K562 (cell line): ENCODE data around the gene AK5. TPM values are rescaled to one million over a fixed set of nuclear protein-coding genes. Genes with fewer than 3 reads are reported as not detected.

ENCODE experiments used
- ATAC-seq: fragments of 200-7000 bp; cut with Tn5 transposase; 3 replicates; pipeline ENCODE4 v1.9.1; 2020; ENCODE audit warnings: moderate library complexity
- BruUV-seq: library from RNA; stranded (reverse); fragments of 400-500 nt; replicated peaks from 2 replicates; lab custom pipeline; 2021; lab: Mats Ljungman, UMichigan
- CTCF ChIA-PET: fragments of 300-600 bp; formaldehyde crosslinking; extraction: SDS; loops from one replicate; lab custom pipeline; 2021; ENCODE audit warnings: low intra/inter-chr PET ratio; lab: Yijun Ruan, JAX
- POLR2A ChIA-PET: fragments of 300-600, 350-650 bp; sonication (Branson Sonifier 250); formaldehyde crosslinking; extraction: SDS; loops from one replicate; lab custom pipeline; 2021; ENCODE audit warnings: antibody characterized with exemption, inconsistent platforms; lab: Yijun Ruan, JAX
- DNase-seq, 4 experiments: peaks; one replicate each; pipeline versions ENCODE4 v3.0.0 to v3.0.0-alpha.2; 2011 to 2018; ENCODE audit warnings: low spot score in 3 of 4, mixed read lengths in 3 of 4; ENCODE audit errors: extremely low read depth in 1 of 4
- FAIRE-seq: peaks from 2 replicates; lab custom pipeline; 2011; peaks lifted over from hg19 to GRCh38; lab: Jason Lieb, UNC
- H2AFZ ChIP-seq: 2 replicates; pipeline ENCODE4 v1.6.0; 2011; ENCODE audit warnings: low read depth, low read length, control low read depth, inconsistent platforms
- H3K27ac ChIP-seq: fragments of 200-600 bp; 3 replicates; pipeline ENCODE4 v1.8.0; 2011; ENCODE audit warnings: low read depth, mild to moderate bottlenecking, control low read depth, inconsistent platforms, low read length, moderate library complexity, mixed read lengths; ENCODE audit errors: extremely low read depth
- H3K27me3 ChIP-seq, 2 experiments: fragments of 300-600 bp in 1 of 2; 2 replicates in 1 of 2; 3 replicates in 1 of 2; pipeline versions ENCODE4 v1.6.0 to v1.8.0; 2011; ENCODE audit warnings: inconsistent platforms in 2 of 2, low read length in 2 of 2, mild to moderate bottlenecking in 1 of 2, mixed read lengths in 1 of 2, moderate library complexity in 1 of 2; ENCODE audit not compliant: control insufficient read depth in 2 of 2, insufficient read depth in 2 of 2
- H3K36me3 ChIP-seq: fragments of 300-600 bp; 3 replicates; pipeline ENCODE4 v1.8.0; 2011; ENCODE audit warnings: mild to moderate bottlenecking, low read length, inconsistent platforms; ENCODE audit not compliant: control insufficient read depth, insufficient read depth
- H3K4me1 ChIP-seq, 2 experiments: fragments of 200-600 bp in 1 of 2; replicated peaks in 1 of 2; 2 replicates in 1 of 2; 3 replicates in 1 of 2; pipeline versions ENCODE4 v1.5.1 to v1.8.0; 2011; ENCODE audit warnings: inconsistent platforms in 2 of 2, low read length in 2 of 2, mild to moderate bottlenecking in 1 of 2, mixed read lengths in 1 of 2, moderate library complexity in 1 of 2; ENCODE audit not compliant: control insufficient read depth in 2 of 2, insufficient read depth in 2 of 2
- H3K4me2 ChIP-seq: 2 replicates; pipeline ENCODE4 v1.6.1; 2011; ENCODE audit warnings: low read length, control low read depth, inconsistent platforms, mixed read lengths; ENCODE audit not compliant: insufficient read depth
- H3K4me3 ChIP-seq: fragments of 200-600 bp; sonication (generic), shearing (Covaris generic); 2 replicates; pipeline ENCODE4 v1.5.1; 2016; ENCODE audit warnings: control low read depth, inconsistent platforms
- H3K79me2 ChIP-seq: fragments of 200-600 bp; 3 replicates; pipeline ENCODE4 v1.8.0; 2011; ENCODE audit warnings: low read length, inconsistent platforms; ENCODE audit not compliant: control insufficient read depth, insufficient read depth
- H3K9ac ChIP-seq, 2 experiments: 2 replicates each; pipeline versions ENCODE4 v1.6.0 to v1.6.1; 2011; ENCODE audit warnings: low read depth in 2 of 2, low read length in 2 of 2, control low read depth in 1 of 2, inconsistent platforms in 1 of 2, mild to moderate bottlenecking in 1 of 2, mixed read lengths in 1 of 2; ENCODE audit not compliant: insufficient read depth in 1 of 2
- H3K9me1 ChIP-seq: one replicate; pipeline ENCODE4 v1.6.0; 2011; ENCODE audit warnings: inconsistent platforms, mild to moderate bottlenecking, low read length, moderate library complexity; ENCODE audit not compliant: control insufficient read depth, insufficient read depth
- H3K9me3 ChIP-seq: replicated peaks from 2 replicates; pipeline ENCODE4 v1.5.1; 2011; ENCODE audit warnings: low read depth, low read length, inconsistent platforms; ENCODE audit not compliant: control insufficient read depth, insufficient read depth
- H4K20me1 ChIP-seq: replicated peaks from 2 replicates; pipeline ENCODE4 v1.6.1; 2011; ENCODE audit warnings: low read length, inconsistent platforms, mixed read lengths; ENCODE audit not compliant: control insufficient read depth, insufficient read depth
- ADNP ChIP-seq: fragments of 200-800 bp; sonication (Bioruptor generic); IDR thresholded peaks from 2 replicates; pipeline ENCODE4 v1.6.1; 2016; ENCODE audit warnings: missing genetic modification characterization, missing compliant biosample characterization
- CBX3 ChIP-seq, 2 experiments: IDR thresholded peaks; 1 replicate in 1 of 2; 2 replicates in 1 of 2; pipeline ENCODE4 v1.6.1; 2012; ENCODE audit warnings: inconsistent platforms in 2 of 2, low read length in 2 of 2, borderline replicate concordance in 1 of 2, control low read depth in 1 of 2
- DACH1 ChIP-seq: fragments of 450-650 bp; IDR thresholded peaks from 2 replicates; pipeline ENCODE4 v1.6.1; 2018; ENCODE audit not compliant: partially characterized antibody
- MED1 ChIP-seq: sonication (generic); formaldehyde crosslinking; IDR thresholded peaks from 2 replicates; pipeline ENCODE4 v1.8.1; 2023; ENCODE audit warnings: missing genetic modification reagents, borderline replicate concordance
- PHB2 ChIP-seq: fragments of 450-650 bp; IDR thresholded peaks from 2 replicates; pipeline ENCODE4 v1.6.1; 2017; ENCODE audit warnings: low read depth
- PYGO2 ChIP-seq: fragments of 450-650 bp; IDR thresholded peaks from 2 replicates; pipeline ENCODE4 v1.6.1; 2016; ENCODE audit warnings: mild to moderate bottlenecking, missing genetic modification characterization, moderate library complexity, missing compliant biosample characterization
- RBM25 ChIP-seq: fragments of 200-400 bp; formaldehyde crosslinking; IDR thresholded peaks from 2 replicates; pipeline ENCODE4 v1.6.1; 2018; ENCODE audit warnings: low read length, low read depth, moderate library complexity; ENCODE audit not compliant: severe bottlenecking
- TRIM24 ChIP-seq, 2 experiments: fragments of 450-650 bp; IDR thresholded peaks; 2 replicates each; pipeline ENCODE4 v1.6.1; 2016
- TRIM28 ChIP-seq: fragments of 450-650 bp; IDR thresholded peaks from 2 replicates; pipeline ENCODE4 v1.6.1; 2017
- ZNF354B ChIP-seq: fragments of 250-450 bp; sonication (Bioruptor Pico); IDR thresholded peaks from 2 replicates; pipeline ENCODE4 v1.4.0; 2020
- ZNF507 ChIP-seq: conservative IDR thresholded peaks from 2 replicates; pipeline ENCODE4 v1.6.1; 2017; ENCODE audit warnings: missing genetic modification characterization, missing compliant biosample characterization
- WGBS: fragments of 100-300 bp; shearing (Covaris generic); methylation state at CpG from one replicate; pipeline ENCODE4 v1.1.6; 2016; ENCODE audit warnings: low coverage, mixed read lengths; ENCODE audit not compliant: insufficient coverage; ENCODE audit errors: missing lambda C conversion rate; 5-methylcytosine and 5-hydroxymethylcytosine counted together
- in situ Hi-C: fragments of 300-500 bp; cut with MboI; formaldehyde crosslinking; loops from 4 replicates; pipeline ENCODE4 v1.15.0; 2018; ENCODE audit warnings: inconsistent platforms, mixed read lengths
- intact Hi-C: fragments of 100-400 bp; cut with micrococcal nuclease; formaldehyde crosslinking; loops from 2 replicates; pipeline ENCODE4 v1.14.2; 2022
- polyA plus RNA-seq, 8 experiments: library from polyadenylated mRNA; depleted of rRNA in 4 of 8; stranded (reverse) in 5 of 8; unstranded in 3 of 8; fragments of >200 nt; fragmentation: Nextera tagmentation in 2 of 8; fragmentation: Illumina TruSeq in 1 of 8; extraction: Ambion mirVana in 2 of 8; extraction: Trizol in 1 of 8; gene quantifications; 2 replicates each; pipeline versions ENCODE4 v1.2.1 to v1.2.3, GENCODE V29; 2011 to 2014; ENCODE audit warnings: inconsistent platforms in 1 of 8, missing spikeins in 1 of 8
- total RNA-seq, 7 experiments: library from RNA; depleted of rRNA in 6 of 7; stranded (reverse); fragments of >200 nt in 6 of 7; fragmentation: Illumina TruSeq in 2 of 7; extraction: Trizol in 2 of 7; gene quantifications; 2 replicates each; pipeline versions ENCODE4 v1.2.1 to v1.2.3, GENCODE V29; 2011 to 2021; ENCODE audit warnings: low replicate concordance in 1 of 7
- TF ChIP-seq, protein P1 (sequence below): sonication (generic); formaldehyde crosslinking; IDR thresholded peaks from 2 replicates; pipeline ENCODE4 v1.8.1; 2022; ENCODE audit warnings: missing genetic modification reagents
- TF ChIP-seq, protein P2 (sequence below): fragments of 450-650 bp; IDR thresholded peaks from 2 replicates; pipeline ENCODE4 v1.6.1; 2018; ENCODE audit warnings: mild to moderate bottlenecking, low read depth; ENCODE audit not compliant: partially characterized antibody
- TF ChIP-seq, protein P3 (sequence below): fragments of 450-650 bp; IDR thresholded peaks from 2 replicates; pipeline ENCODE4 v1.6.1; 2016; ENCODE audit warnings: mild to moderate bottlenecking

Gene AK5
- total and polyA plus RNA-seq, 9 of the 15 experiments (the other 6 are each of a cell fraction or from before 2014, with no cell fraction given), result 0.06 TPM; not detected in 8

DNA sequence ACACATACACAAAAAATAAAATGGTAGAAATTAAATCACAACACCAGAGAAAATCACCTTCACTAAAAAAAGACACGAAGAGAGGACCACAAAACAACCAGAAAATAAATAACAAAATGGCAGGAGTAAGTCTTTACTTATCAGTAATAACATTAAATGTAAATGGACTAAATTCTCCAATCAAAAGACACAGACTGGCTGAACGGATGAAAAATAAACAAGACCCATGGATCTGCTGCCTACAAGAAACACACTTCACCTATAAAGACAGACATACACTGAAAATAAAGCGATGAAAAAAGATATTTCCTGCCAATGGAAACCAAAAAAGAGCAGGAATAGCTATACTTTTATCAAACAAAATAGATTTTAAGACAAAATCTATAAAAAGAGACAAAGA lies 327.1 kb downstream of the AK5 start:
- H3K9ac ChIP-seq, result no peak overlapping the region
- no peak for DNase-seq
- 96% methylated on average over 3 of the region's 3 CpGs for WGBS
- H3K4me2 ChIP-seq, result no peak overlapping the region
- FAIRE-seq, result no peak
- peaks cover 4 to 6% of the 10 kb centered on the region in 2 experiments; a peak in 4 of 5 replicates for H3K4me1 ChIP-seq
- in situ Hi-C loops (no loop called here), intact Hi-C loops (no loop called here)
- TF ChIP-seq, protein P1, sequence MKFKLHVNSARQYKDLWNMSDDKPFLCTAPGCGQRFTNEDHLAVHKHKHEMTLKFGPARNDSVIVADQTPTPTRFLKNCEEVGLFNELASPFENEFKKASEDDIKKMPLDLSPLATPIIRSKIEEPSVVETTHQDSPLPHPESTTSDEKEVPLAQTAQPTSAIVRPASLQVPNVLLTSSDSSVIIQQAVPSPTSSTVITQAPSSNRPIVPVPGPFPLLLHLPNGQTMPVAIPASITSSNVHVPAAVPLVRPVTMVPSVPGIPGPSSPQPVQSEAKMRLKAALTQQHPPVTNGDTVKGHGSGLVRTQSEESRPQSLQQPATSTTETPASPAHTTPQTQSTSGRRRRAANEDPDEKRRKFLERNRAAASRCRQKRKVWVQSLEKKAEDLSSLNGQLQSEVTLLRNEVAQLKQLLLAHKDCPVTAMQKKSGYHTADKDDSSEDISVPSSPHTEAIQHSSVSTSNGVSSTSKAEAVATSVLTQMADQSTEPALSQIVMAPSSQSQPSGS (CRISPR knock-in tag), result no peak
- peak; percentile 70; the same call in 1 of the 2 replicates for TF ChIP-seq TRIM28
- no peak for TF ChIP-seq PHB2
- TF ChIP-seq ADNP (tag), result peak; percentile 40; the same call in 1 of the 2 replicates
- TF ChIP-seq RBM25, result peak; percentile 37
- TF ChIP-seq DACH1, result no peak
- TF ChIP-seq CBX3 (IDR thresholded peaks at IDR 0.05; ENCODE audit: borderline replicate concordance in 1 of 2, low read length in 2 of 2), result peak in 1 of 2 experiments; percentile 91; a peak in 2 of 3 replicates
- TF ChIP-seq ZNF507 (tag), result peak; percentile 100
- TF ChIP-seq, protein P2, sequence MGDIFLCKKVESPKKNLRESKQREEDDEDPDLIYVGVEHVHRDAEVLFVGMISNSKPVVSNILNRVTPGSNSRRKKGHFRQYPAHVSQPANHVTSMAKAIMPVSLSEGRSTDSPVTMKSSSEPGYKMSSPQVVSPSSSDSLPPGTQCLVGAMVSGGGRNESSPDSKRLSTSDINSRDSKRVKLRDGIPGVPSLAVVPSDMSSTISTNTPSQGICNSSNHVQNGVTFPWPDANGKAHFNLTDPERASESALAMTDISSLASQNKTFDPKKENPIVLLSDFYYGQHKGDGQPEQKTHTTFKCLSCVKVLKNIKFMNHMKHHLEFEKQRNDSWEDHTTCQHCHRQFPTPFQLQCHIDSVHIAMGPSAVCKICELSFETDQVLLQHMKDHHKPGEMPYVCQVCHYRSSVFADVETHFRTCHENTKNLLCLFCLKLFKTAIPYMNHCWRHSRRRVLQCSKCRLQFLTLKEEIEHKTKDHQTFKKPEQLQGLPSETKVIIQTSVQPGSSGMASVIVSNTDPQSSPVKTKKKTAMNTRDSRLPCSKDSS, result peak; percentile 68
- peak in 1 of 2 experiments; percentile 51; a peak in 1 of 4 replicates for TF ChIP-seq TRIM24 (IDR thresholded peaks at IDR 0.05)
- TF ChIP-seq MED1 (CRISPR knock-in tag), result no peak
- no peak for TF ChIP-seq PYGO2 (tag)
- TF ChIP-seq, protein P3, sequence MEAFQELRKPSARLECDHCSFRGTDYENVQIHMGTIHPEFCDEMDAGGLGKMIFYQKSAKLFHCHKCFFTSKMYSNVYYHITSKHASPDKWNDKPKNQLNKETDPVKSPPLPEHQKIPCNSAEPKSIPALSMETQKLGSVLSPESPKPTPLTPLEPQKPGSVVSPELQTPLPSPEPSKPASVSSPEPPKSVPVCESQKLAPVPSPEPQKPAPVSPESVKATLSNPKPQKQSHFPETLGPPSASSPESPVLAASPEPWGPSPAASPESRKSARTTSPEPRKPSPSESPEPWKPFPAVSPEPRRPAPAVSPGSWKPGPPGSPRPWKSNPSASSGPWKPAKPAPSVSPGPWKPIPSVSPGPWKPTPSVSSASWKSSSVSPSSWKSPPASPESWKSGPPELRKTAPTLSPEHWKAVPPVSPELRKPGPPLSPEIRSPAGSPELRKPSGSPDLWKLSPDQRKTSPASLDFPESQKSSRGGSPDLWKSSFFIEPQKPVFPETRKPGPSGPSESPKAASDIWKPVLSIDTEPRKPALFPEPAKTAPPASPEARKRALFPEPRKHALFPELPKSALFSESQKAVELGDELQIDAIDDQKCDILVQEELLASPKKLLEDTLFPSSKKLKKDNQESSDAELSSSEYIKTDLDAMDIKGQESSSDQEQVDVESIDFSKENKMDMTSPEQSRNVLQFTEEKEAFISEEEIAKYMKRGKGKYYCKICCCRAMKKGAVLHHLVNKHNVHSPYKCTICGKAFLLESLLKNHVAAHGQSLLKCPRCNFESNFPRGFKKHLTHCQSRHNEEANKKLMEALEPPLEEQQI, result peak; percentile 67; the same call in 1 of the 2 replicates
- peak; percentile 99 for TF ChIP-seq ZNF354B (CRISPR knock-in tag)
- H3K4me3 ChIP-seq, result no peak overlapping the region
- POLR2A ChIA-PET, result no interaction called here
- BruUV-seq, result no TSS peak
- no peak overlapping the region for H2AFZ ChIP-seq
- H3K9me1 ChIP-seq, result no peaks in the 10 kb centered on the region
- no peaks in the 10 kb centered on the region; the same call in 1 of the 2 replicates for H3K9me3 ChIP-seq
- no peaks in the 10 kb centered on the region for H3K27me3 ChIP-seq
- ATAC-seq, result no peak
- H3K27ac ChIP-seq, result no peak overlapping the region
- no peaks in the 10 kb centered on the region for H4K20me1 ChIP-seq
- H3K79me2 ChIP-seq, result peaks cover 28% of the 10 kb centered on the region; the same call in 2 of the 3 replicates
- H3K36me3 ChIP-seq, result 0 out of 3 replicates have a peak, but pooled peaks cover 3% of the 10 kb centered on the region
- CTCF ChIA-PET, result no interaction called here
